Stimulated activated CD8-positive, alpha-beta memory T cell treated with anti-CD3 and anti-CD28 coated beads, Interleukin-4, amount 100 ng/mL, for 4 hours (primary cell): ENCODE results near the gene CEP57L1.

Experiments
- DNase-seq, 2 donors: peaks; one replicate each; pipeline ENCODE4 v3.0.0-alpha.2; 2020; ENCODE audit warnings: low read depth in 2 of 2, low spot score in 1 of 2

CEP57L1 gene

DNA sequence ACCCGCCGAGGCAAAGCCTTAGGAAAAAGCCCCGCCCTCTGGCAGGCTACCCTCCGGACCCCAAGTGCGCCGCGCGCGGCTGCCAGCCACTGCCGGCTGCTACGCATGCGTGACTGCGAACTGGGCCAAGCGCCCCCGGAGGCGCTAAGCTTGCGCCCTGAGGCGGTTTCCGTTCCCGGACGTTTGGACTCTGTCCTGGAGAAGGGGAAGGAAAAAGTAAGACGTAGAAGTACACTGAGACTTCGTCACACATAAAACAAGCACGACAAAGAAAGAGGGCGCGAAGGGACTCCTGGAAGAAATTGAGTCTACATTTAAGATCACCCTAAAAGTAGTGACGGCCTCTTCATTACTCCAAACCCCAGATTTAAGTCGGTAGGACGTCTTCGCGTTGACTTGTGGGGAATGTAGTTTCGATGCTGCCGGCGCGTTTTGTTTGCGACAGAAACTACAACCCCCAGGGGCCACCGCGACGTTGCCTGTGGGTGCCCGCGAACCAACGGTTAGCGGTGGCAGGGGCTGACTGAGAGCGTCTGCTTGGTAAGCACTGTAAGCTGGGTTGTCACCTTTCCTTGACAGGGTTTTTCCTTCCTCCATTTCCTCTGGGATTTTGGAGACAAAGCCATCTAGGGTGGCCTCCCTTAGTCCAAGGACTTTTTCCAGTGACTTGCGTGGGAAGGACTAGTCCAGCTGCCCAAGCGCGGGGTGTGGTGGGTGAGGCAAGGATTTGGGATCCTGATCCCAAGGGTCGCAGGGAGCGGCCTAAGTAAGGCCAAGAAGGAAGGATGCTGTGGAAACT is at the start of gene CEP57L1:
Gene CEP57L1 (plus strand): TSS at position 472 of the 799 bp plus-strand sequence. CDS start 49,715 bp downstream, outside the sequence.
- peak; percentile 89 to 92 for DNase-seq

DNA sequence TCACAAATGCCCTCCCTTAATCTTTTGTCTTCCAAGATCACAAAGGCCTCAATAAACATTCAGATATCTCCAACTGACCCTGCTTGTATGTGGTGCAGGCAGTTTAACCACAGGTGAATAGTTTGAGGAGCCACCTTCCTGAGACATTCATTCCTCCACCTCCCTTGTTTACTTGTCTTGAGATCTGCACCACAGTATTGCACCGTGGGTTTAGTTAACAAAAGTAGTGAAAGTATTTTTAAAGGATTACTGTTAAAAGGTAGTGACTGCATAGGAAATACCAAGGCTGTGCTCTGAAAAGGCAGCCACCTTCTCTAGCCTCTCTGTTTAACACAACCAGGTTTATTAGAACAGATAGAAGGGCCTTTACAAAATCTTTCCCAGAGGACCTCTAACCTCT is 47.1 kb upstream of the CEP57L1 start:
- no peak for DNase-seq

DNA sequence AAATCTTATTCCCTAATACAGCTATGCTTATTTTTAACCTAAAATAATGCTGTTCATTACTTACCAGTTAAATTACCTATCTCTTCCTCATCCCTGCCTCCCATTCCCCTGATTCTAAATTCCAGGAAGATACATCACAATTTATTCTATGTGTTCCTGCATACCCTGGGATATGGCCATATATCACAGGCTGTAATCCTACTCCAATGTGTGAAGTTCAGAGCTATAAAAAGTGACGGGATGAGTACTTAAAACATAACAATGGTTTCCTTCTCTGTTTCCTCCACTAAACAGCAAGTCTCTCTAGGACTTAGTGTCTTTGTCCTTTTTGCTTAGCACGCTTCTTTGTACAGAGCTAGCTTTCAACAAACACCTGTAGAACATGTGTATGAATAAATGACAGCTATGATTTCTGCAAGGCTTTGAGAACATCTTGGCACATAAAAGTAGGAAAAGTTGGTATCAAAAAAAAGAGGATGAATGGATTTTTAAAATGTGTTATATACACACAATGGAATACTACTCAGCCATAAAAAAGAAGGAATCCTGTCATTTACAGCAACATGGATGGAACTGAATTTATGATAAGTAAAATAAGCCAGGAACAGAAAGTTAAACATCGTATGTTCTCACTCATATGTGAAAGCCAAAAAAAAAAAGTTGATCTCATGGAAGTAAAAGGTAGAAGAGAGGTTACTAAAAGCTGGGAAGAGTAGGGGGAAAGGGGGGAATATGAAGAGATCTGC is 46.5 kb upstream of the CEP57L1 start:
- no peak for DNase-seq

- DNase-seq: no peak
Observed at GRCh38 chr6:109050012-109050411, 45.3 kb upstream of the CEP57L1 start.

DNA sequence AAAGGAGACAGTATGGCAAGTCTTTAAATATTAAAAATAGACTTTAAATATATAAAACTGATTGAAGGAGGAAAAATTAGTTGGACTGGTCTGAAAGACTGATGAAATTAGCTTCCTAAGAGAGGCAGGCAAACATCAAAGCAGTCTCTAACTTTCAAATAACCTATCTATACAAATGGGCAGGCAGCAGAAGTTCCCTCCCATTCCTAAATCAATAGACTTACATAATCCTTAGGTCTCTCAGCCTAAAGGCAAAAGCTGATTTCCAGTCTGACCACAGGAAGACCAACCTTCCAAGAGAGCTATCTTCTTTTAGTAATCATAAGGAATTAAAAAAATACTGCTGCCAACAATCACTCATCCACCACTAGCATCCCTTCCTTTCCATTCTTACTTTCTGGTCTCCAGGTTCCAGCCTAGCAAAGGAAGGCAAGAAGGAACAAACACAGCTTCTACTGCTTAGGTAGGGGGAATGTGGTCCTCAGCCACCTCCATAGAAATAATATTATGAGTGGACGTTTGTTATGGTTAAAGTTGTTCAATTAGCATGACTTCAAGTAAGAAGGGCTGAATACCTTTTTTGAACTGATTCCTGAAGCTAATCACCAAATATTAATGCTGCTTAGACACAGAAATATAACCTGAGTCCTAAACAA is 44.7 kb upstream of the CEP57L1 start:
- no peak for DNase-seq

DNA sequence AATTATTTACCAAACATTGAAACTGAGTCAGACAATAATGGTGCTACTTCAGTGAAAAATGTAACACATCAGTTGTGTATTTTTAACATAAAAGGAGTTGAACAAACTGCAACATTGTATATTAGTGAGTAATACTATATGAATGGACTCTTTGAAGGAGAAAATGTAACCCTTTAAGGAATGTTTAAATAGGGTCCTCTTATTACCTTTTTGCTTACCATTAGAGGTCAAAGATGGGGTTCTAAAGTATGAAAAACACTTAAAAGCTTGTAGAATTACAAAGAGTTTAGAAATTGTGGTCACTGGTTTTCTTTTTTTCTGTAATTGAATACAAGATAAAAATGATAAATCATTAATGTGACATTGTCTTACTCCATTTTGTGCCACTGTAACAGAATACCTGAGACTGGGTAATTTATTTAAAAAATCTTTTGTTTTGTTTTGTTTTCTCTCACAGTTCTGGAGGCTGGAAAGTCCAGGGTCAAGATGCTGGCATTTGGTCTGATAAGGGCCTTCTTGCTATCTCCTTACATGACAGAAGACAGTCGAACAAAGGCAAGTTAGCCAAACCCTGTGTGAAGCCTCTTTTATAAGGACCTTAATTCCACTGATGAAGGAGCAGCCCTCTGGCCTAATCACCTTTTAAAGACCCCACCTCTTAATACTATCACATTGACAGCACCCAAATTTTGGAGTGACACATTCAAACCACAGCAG is 43.8 kb upstream of the CEP57L1 start:
- DNase-seq: no peak

DNA sequence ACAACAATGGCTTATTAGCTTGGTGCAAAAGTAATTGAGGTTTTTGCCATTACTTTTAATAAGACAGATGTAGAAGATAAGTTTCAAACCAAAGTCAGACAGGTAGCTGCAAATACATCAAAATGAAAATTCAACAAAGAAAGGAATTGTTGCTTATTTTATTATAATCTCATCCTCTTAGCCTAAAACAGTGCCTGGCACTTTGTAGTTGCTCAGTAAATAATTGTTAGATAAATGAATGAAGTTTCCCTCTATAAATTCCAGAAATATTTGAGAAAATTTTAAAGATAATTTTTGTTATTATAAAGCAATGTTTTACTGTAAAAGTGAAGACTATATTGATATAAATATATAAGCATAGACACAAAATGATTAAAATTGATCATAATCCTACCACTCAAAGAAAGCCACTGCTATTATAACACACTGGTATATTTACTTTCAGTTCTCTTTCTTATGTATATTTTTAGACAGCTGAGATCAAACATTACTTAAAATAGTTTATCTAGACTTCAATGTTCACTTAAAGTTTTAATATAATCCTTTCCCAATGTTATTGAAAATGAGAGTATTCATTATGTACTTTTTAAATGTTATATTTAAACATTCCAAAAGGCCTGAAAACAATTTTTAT is 43.2 kb upstream of the CEP57L1 start:
- DNase-seq: no peak

- no peak for DNase-seq
Observed at GRCh38 chr6:109052852-109053251, 42.5 kb upstream of the CEP57L1 start.

DNA sequence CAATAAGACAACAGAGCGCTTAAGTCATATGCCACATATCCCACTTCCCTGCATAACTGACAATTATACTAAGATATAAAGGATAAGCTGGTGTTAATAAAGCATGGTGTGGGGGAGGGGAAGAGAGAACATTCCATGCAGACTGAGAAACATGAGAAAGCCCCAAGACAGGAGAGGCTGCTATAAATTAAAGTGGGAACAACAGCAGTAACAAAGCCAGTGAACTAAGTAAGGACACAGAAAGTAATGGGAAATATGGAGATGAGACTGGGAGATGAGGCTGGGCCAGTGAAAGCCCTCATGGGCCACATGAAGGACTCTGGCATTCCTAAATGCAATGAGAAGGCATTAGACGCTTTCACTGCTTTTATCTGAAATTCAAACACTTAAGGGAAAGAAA is 42.0 kb upstream of the CEP57L1 start:
- no peak for DNase-seq

GRCh38 chr6:109055771-109056235 is 39.5 kb upstream of the CEP57L1 start:
- DNase-seq: no peak

DNA sequence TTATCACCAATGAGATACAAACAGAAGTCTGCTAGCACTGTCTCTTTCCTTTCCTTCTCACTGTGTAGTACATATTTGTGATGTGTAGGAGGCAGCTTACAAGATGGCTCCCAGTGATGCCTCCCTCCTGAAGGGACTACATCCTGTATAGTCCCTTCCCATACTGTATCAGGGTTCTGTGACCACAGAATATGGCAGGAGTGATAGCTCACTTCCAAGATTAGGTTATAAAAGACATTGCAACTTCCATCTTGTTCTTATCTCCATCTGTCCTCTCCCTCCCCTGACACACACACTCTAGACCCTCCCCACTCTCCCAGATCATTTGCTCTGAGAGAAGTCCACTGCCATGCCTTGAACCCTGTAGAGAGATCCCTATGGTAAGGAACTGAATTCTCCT is 38.6 kb upstream of the CEP57L1 start:
- DNase-seq: no peak

DNA sequence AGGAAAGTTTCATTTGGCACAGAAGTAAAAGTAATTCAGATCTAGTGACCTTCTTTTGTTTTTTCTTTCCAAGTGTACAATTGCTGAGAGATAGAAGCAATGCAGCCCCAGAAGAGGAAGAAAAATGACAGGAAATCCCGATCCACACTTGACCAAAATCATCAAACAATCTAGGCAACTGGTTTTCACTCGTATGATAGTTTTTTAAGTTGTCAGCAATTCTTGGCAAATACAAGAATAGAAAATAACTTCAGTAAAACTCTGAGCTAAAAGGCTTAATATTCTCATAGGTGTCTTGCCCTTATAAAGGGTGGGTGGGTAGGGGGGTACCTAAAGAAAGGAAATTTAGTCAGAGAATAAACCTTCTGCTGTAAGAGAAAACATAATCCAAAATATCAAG is 36.7 kb upstream of the CEP57L1 start:
- no peak for DNase-seq

DNA sequence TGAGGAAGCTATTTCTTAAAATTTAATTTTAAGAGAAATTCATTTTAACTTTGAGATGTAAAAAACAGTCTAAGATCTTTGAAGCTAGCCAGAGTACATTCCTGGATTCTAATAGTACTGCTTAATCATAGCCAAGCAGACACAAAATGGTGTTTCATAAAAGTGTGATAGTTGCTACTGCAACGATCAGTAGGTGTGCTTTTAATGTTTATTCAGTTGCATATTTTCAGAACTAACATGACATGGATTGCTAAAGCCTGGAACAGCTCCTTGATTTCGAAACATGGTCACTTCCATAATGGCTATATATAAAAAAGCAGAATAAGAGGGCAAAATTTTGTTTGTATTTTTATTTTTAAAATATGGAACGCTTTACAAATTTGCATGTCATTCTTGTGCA is 36.2 kb upstream of the CEP57L1 start:
- DNase-seq: no peak

- no peak for DNase-seq
Observed at GRCh38 chr6:109059571-109060021, 35.7 kb upstream of the CEP57L1 start.

GRCh38 chr6:109060571-109060970 is 34.7 kb upstream of the CEP57L1 start:
- DNase-seq: no peak

DNA sequence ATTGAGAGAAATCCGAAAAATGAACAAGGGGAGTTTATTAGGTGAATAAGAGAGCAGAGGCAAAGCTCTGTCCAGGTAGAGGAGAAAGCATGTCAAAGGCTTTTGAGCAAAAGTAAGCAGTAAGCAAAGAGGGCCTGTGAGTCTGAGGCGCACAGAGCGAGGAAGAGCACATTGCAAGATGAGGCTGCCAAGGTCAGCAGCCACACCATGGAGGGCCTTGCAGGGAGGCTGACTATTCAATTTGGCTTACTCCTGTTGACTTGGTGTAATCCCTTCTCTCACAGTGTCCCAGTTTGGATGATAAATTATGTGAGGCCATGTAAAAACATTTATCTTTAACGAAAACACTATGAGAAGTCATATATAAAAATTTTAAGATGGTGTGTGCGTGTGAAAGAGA is 33.1 kb upstream of the CEP57L1 start:
- DNase-seq: no peak

- DNase-seq: no peak
Observed at GRCh38 chr6:109062767-109063352, 32.4 kb upstream of the CEP57L1 start.

DNA sequence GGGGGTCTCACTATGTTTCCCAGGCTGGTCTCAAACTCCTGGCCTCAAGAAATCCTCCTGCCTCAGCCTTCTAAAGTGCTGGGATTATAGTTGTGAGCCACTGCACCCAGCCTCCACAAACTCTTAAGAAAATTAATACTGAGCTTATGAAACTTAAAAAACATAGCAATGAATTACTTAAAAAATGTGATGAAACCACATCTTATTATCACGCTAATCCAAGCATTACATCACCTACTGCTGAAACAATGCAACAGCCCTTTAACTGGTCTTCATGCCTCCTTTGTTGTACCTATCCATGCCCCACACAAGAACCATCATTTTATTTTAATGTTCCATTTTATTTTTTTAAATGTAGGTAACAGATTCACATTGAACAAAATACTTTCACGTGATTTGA is 25.6 kb upstream of the CEP57L1 start:
- no peak for DNase-seq

- DNase-seq: no peak
Observed at GRCh38 chr6:109071125-109071917, 24.0 kb upstream of the CEP57L1 start.
